HG03342 (cell line): ENCODE measurements around the gene MNX1.

Experiments
- ATAC-seq: cut with Tn5 transposase; IDR thresholded peaks from one replicate; pipeline ENCODE4 v1.9.1; 2021; ENCODE audit warnings: mild to moderate bottlenecking, moderate library complexity; ENCODE audit not compliant: unreplicated experiment

The MNX1 gene

GRCh38 chr7:156979711-156980110, 30.8 kb downstream of the MNX1 start:
- no peak for ATAC-seq

GRCh38 chr7:156979007-156979606, 31.4 kb downstream of the MNX1 start:
- no peak for ATAC-seq

GRCh38 chr7:156975620-156976019, 34.8 kb downstream of the MNX1 start:
- no peak for ATAC-seq

GRCh38 chr7:156969972-156970420, 40.5 kb downstream of the MNX1 start:
- no peak for ATAC-seq

GRCh38 chr7:156968183-156968582, 42.3 kb downstream of the MNX1 start:
- no peak for ATAC-seq

GRCh38 chr7:156966387-156966786, 44.1 kb downstream of the MNX1 start:
- no peak for ATAC-seq

GRCh38 chr7:156964971-156965370, 45.5 kb downstream of the MNX1 start:
- no peak for ATAC-seq

GRCh38 chr7:156963472-156963871, 47.0 kb downstream of the MNX1 start:
- no peak for ATAC-seq

- no peak for ATAC-seq
These were observed 47.6 kb downstream of the MNX1 start for GRCh38 chr7:156962897-156963296.

- no peak for ATAC-seq
These were observed 48.3 kb downstream of the MNX1 start for GRCh38 chr7:156962145-156962544.

- ATAC-seq, result no peak
These were observed 53.7 kb downstream of the MNX1 start for GRCh38 chr7:156956727-156957126.

- no peak for ATAC-seq
These were observed 55.5 kb downstream of the MNX1 start for GRCh38 chr7:156954941-156955340.
